Spleen (tissue), 11 donors: ENCODE results near the gene FAM107B. TPM values are rescaled to one million over a fixed set of nuclear protein-coding genes. Genes with fewer than 3 reads are reported as not detected.
A peak's percentile ranks its signal among the peaks of the same experiment; 100 is the strongest.

Experiments
- DNase-seq: peaks from one replicate; pipeline ENCODE4 v3.0.0-alpha.2; 2020
- H3K27ac ChIP-seq, 8 donors: fragments of 200-600 bp; sonication (generic) in 7 of 8; 1 replicate in 4 of 8; 2 replicates in 4 of 8; pipeline versions ENCODE4 v1.5.0 to v1.8.0; 2016 to 2021; ENCODE audit warnings: inconsistent platforms in 4 of 8, mild to moderate bottlenecking in 4 of 8, moderate library complexity in 1 of 8
- H3K27me3 ChIP-seq, 7 donors: fragments of 200-600 bp; sonication (generic) in 6 of 7; replicated peaks in 1 of 7; 1 replicate in 4 of 7; 2 replicates in 3 of 7; pipeline versions ENCODE4 v1.5.0 to v1.8.0; 2016 to 2021; ENCODE audit warnings: inconsistent platforms in 3 of 7, mild to moderate bottlenecking in 1 of 7
- H3K36me3 ChIP-seq, 6 donors: fragments of 200-600 bp; sonication (generic) in 5 of 6; 1 replicate in 4 of 6; 2 replicates in 2 of 6; pipeline versions ENCODE4 v1.5.0 to v1.8.0; 2016 to 2021; ENCODE audit warnings: inconsistent platforms in 2 of 6
- H3K4me1 ChIP-seq, 6 donors: fragments of 200-600 bp; sonication (generic) in 5 of 6; 1 replicate in 3 of 6; 2 replicates in 3 of 6; pipeline versions ENCODE4 v1.5.0 to v1.8.0; 2016 to 2021; ENCODE audit warnings: inconsistent platforms in 3 of 6
- H3K4me3 ChIP-seq, 8 donors: fragments of 200-600 bp; sonication (generic) in 7 of 8; 1 replicate in 4 of 8; 2 replicates in 4 of 8; pipeline versions ENCODE4 v1.5.0 to v1.8.0; 2016 to 2021; ENCODE audit warnings: inconsistent platforms in 4 of 8, mild to moderate bottlenecking in 4 of 8, moderate library complexity in 2 of 8
- H3K9me3 ChIP-seq, 8 donors: fragments of 200-600 bp; sonication (generic) in 7 of 8; 1 replicate in 4 of 8; 2 replicates in 4 of 8; pipeline versions ENCODE4 v1.5.0 to v1.8.0; 2016 to 2021; ENCODE audit warnings: inconsistent platforms in 4 of 8
- POLR2A ChIP-seq, 3 donors: fragments of 450-650 bp; IDR thresholded peaks; one replicate each; pipeline ENCODE4 v1.5.1; 2017; ENCODE audit warnings: antibody characterized with exemption in 3 of 3, mild to moderate bottlenecking in 1 of 3
- POLR2AphosphoS5 ChIP-seq, 3 donors: sonication (generic); formaldehyde crosslinking; IDR thresholded peaks; one replicate each; pipeline ENCODE4 v1.5.1; 2017; ENCODE audit warnings: antibody characterized with exemption in 3 of 3
- WGBS, 5 donors: extraction: QIAGEN DNeasy Blood & Tissue Kit in 3 of 5; methylation state at CpG; one replicate each; pipeline versions ENCODE4 v1.1.5 to v1.1.7; 2013 to 2018; 5-methylcytosine and 5-hydroxymethylcytosine counted together
- intact Hi-C: fragments of 100-400 bp; cut with DNase I; formaldehyde crosslinking; loops from one replicate; pipeline ENCODE4 v1.15.0; 2023; ENCODE audit warnings: low total_unique reads
- polyA plus RNA-seq, 3 donors: library from polyadenylated mRNA; stranded (reverse); fragments of 200-250 nt; gene quantifications; one replicate each; pipeline ENCODE4 v1.2.1, GENCODE V29; 2013
- total RNA-seq, 7 donors: library from RNA; depleted of rRNA in 3 of 7; stranded (reverse); fragments of >200 nt in 3 of 7; fragmentation: NEBNext Ultra II Directional in 4 of 7; extraction: Animal tissue kit (Norgen Biotek cat#: 25700) in 4 of 7; gene quantifications; one replicate each; pipeline versions ENCODE4 v1.1.0 to v1.2.1, GENCODE V29; 2016 to 2021
- TF ChIP-seq, protein P1 (sequence below), 11 experiments: fragments of 200-600 bp in 7 of 11; fragments of 450-650 bp in 4 of 11; sonication (generic) in 4 of 11; IDR thresholded peaks in 8 of 11; conservative IDR thresholded peaks in 3 of 11; 1 replicate in 7 of 11; 2 replicates in 4 of 11; pipeline versions ENCODE4 v1.4.0 to v1.8.0; 2016 to 2021; ENCODE audit warnings: antibody characterized with exemption in 11 of 11, inconsistent platforms in 4 of 11, mild to moderate bottlenecking in 1 of 11
- donor health status: healthy with polysubstance abuse.
- donor health status: DM: no; HTN: no; CAD: no; lungs with moderate emphysema.
- donor health status: DM: no; HTN: no; CAD: no.
- donor health status: Bipolar disorder and iron deficiency.
- donor health status: healthy.
- donor health status: DM: no; HTN: no; CAD: no.
- donor health status: DM: yes; HTN: yes; CAD: no.

Gene FAM107B
- total and polyA plus RNA-seq, 10 donors = 40.1 to 115 (median 75.5) TPM

- no peak overlapping the region for H3K4me3 ChIP-seq
- no peaks in the 10 kb centered on the region for H3K9me3 ChIP-seq
- H3K4me1 ChIP-seq = peaks cover 0 to 10% (median 0%) of the 10 kb centered on the region in 6 donors
- 0 to 85% (median 45%) methylated on average over 1 of the region's 1 CpG for WGBS, 5 donors
- no peaks in the 10 kb centered on the region for H3K27me3 ChIP-seq
- intact Hi-C loops = no loop called here
- no peak overlapping the region for H3K27ac ChIP-seq
- TF ChIP-seq, protein P1, sequence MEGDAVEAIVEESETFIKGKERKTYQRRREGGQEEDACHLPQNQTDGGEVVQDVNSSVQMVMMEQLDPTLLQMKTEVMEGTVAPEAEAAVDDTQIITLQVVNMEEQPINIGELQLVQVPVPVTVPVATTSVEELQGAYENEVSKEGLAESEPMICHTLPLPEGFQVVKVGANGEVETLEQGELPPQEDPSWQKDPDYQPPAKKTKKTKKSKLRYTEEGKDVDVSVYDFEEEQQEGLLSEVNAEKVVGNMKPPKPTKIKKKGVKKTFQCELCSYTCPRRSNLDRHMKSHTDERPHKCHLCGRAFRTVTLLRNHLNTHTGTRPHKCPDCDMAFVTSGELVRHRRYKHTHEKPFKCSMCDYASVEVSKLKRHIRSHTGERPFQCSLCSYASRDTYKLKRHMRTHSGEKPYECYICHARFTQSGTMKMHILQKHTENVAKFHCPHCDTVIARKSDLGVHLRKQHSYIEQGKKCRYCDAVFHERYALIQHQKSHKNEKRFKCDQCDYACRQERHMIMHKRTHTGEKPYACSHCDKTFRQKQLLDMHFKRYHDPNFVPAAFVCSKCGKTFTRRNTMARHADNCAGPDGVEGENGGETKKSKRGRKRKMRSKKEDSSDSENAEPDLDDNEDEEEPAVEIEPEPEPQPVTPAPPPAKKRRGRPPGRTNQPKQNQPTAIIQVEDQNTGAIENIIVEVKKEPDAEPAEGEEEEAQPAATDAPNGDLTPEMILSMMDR (IDR thresholded peaks at IDR 0.05 in 8 of 11, conservative IDR thresholded peaks at IDR 0.05 in 3 of 11) = no peak
- no peak for TF ChIP-seq POLR2A (IDR thresholded peaks at IDR 0.05)
- no peak for TF ChIP-seq POLR2AphosphoS5 (IDR thresholded peaks at IDR 0.05)
- H3K36me3 ChIP-seq = no peaks in the 10 kb centered on the region
- no peak for DNase-seq
These were observed 29.1 kb upstream of the FAM107B start for GRCh38 chr10:14803827-14804226.

- H3K27me3 ChIP-seq = no peaks in the 10 kb centered on the region
- H3K27ac ChIP-seq = no peak overlapping the region
- 68 to 91% (median 72%) methylated on average over 5 of the region's 5 CpGs for WGBS, 5 donors
- H3K36me3 ChIP-seq = no peaks in the 10 kb centered on the region
- H3K4me1 ChIP-seq = peaks cover 0 to 21% (median 7%) of the 10 kb centered on the region in 6 donors
- no peaks in the 10 kb centered on the region for H3K9me3 ChIP-seq
- DNase-seq = no peak
- intact Hi-C loops = no loop called here
- H3K4me3 ChIP-seq = no peak overlapping the region
- TF ChIP-seq POLR2AphosphoS5 (IDR thresholded peaks at IDR 0.05) (peak in 1 of 3 donors; percentile 10), POLR2A (IDR thresholded peaks at IDR 0.05) (no peak)
- TF ChIP-seq, protein P1 (IDR thresholded peaks at IDR 0.05 in 8 of 11, conservative IDR thresholded peaks at IDR 0.05 in 3 of 11) = no peak
These were observed 27.0 kb upstream of the FAM107B start for GRCh38 chr10:14801723-14802122.

- no peaks in the 10 kb centered on the region for H3K27me3 ChIP-seq
- DNase-seq = no peak
- TF ChIP-seq POLR2A (IDR thresholded peaks at IDR 0.05) (no peak), POLR2AphosphoS5 (IDR thresholded peaks at IDR 0.05) (no peak)
- TF ChIP-seq, protein P1 (IDR thresholded peaks at IDR 0.05 in 8 of 11, conservative IDR thresholded peaks at IDR 0.05 in 3 of 11) = no peak
- H3K27ac ChIP-seq = no peak overlapping the region
- no peaks in the 10 kb centered on the region for H3K36me3 ChIP-seq
- WGBS, 5 donors = 55 to 74% (median 73%) methylated on average over 1 of the region's 1 CpG
- no peaks in the 10 kb centered on the region for H3K9me3 ChIP-seq
- no peak overlapping the region for H3K4me3 ChIP-seq
- peaks cover 0 to 21% (median 7%) of the 10 kb centered on the region in 6 donors for H3K4me1 ChIP-seq
- intact Hi-C loops = no loop called here
These were observed 25.7 kb upstream of the FAM107B start for GRCh38 chr10:14800397-14800796.

GRCh38 chr10:14798636-14799035 lies 23.9 kb upstream of the FAM107B start:
- Histone ChIP-seq H3K4me1 (peaks cover 0 to 21% (median 7%) of the 10 kb centered on the region in 6 donors), H3K27me3 (no peaks in the 10 kb centered on the region), H3K4me3 (no peak overlapping the region), H3K9me3 (no peaks in the 10 kb centered on the region), H3K36me3 (no peaks in the 10 kb centered on the region), H3K27ac (no peak overlapping the region)
- intact Hi-C loops = no loop called here
- TF ChIP-seq POLR2A (IDR thresholded peaks at IDR 0.05) (no peak), POLR2AphosphoS5 (IDR thresholded peaks at IDR 0.05) (no peak)
- TF ChIP-seq, protein P1 (IDR thresholded peaks at IDR 0.05 in 8 of 11, conservative IDR thresholded peaks at IDR 0.05 in 3 of 11) = no peak
- no peak for DNase-seq
- WGBS, 5 donors = 17 to 33% (median 25%) methylated on average over 5 of the region's 5 CpGs
